Stimulated activated CD4-positive, alpha-beta T cell treated with anti-CD3 and anti-CD28 coated beads, Interleukin-1b, Interleukin-23, amount 100 ng/mL, for 48 hours (primary cell): ENCODE measurements around the gene AKAP6.

Experiments used
- DNase-seq: peaks from one replicate; pipeline ENCODE4 v3.0.0-alpha.2; 2020

The AKAP6 gene

GRCh38 chr14:32630701-32631100 is 301.6 kb downstream of the AKAP6 start:
- DNase-seq: no peak

DNA sequence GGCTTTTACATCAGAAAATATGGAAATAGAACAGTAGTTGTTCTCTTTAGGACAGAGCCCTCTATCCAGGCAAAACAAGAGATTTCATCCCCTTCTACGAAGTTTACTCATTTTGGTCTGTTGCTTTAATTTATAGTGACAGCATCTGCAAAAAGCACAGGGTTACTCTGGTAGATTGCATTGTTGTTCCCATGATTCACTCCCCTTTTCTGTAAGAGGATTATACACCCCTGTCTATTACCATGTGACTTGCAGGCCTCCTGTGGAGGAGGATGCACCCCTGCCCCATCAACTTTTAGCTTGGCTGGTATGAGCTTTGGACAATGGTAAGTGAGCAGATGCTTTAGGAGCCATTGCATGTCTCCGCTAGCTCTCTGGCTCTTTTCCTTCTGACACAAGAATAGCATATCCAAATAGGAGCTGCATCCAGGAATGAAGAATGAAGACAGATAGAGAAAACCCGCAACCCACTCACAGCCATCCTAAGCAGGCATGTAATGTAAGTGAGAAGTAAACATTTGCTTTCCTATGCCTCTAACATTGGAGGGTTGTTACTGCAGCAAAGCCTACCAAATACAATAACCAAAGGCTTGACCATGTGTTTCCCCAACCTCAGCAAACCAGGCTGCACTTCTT is 304.2 kb downstream of the AKAP6 start:
- DNase-seq: no peak

GRCh38 chr14:32633930-32634329 is 304.8 kb downstream of the AKAP6 start:
- DNase-seq: no peak

DNA sequence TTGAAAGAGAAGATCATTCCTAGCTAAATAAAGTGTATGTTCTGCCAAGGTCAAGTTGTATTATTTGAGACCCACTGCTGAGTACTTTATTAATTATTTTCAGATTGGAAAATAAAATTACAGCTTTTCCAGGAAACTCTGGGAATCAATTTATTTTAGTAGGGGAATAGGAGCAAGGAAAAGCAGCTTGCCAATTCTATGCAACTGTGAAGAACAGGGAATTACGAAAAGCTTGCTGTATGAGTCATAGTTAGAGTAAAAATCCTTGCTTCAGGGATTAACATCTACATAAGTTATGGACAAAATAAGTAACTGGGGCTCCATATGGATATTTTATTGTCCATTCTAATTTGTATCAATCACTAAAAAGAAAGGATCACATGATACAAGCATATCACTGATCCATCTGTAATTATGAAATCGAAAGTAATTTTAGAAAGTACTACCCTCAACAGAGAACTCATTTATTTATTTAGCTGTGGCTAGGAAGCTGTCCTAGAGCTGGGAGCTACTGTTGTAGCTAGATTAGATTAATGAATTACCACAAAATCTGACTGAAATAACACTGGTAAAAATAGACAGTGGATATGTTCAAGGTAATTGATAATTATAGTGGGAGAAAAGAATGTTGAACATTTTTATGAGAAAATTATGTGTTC is 306.1 kb downstream of the AKAP6 start:
- DNase-seq: no peak

DNA sequence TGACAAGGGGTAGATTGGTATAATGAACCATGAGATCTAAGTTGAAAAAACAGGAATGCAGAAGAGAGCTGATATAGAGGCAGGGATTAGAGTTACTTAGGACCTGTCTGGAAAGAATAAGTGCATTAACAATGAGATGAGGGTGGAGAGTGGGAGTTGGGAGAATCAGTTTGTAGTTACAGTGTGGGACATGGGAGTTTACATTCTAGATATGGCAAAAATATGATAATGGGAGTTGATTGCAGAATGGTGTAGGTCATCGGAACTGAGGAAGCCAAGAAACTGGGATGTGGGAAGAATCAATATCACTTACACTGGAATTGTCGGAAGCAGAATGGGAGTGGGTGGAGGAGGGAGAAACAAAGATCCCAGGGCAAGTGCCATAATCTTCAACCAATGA is 308.5 kb downstream of the AKAP6 start:
- DNase-seq: no peak

DNA sequence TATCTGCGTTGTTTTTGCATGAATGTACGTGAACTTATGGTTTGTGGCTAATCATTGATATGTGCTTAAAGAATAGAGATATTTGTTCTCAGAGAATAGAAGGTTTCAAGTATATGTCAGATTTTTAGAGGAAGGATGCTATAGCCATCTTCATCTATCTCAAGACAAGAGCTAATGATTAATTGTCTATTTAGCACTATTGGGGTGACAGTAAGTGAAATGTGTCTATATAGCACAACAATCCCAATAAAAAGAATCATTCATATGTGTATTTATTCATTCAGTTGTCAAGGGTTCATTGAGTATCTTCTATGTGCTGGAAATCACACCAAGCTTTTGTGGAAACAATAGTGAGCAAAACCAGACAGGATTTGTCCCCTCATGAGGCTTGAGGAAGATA is 310.1 kb downstream of the AKAP6 start:
- no peak for DNase-seq

GRCh38 chr14:32645551-32645950 is 316.5 kb downstream of the AKAP6 start:
- no peak for DNase-seq

GRCh38 chr14:32648434-32648833 is 319.3 kb downstream of the AKAP6 start:
- DNase-seq: no peak

DNA sequence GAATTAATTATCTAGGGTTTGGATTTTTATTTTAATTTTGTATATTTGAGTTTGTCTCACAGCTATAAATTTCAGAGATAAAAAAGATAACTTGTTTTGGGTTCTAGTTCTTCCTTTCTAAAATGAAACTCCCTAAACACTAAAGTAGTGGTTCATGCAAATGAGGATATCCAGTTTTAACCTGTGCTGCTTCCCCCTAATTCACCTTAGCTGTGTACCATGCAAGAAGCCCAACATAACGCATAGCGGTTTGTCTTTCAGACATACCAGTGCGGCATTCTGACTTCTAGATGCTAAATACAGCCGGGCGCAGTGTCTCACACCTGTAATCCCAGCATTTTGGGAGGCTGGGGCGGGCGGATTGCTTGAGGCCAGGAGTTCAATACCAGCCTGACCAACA is 320.9 kb downstream of the AKAP6 start:
- DNase-seq: no peak

GRCh38 chr14:32650665-32651064 is 321.6 kb downstream of the AKAP6 start:
- DNase-seq: no peak

GRCh38 chr14:32654106-32654505 is 325.0 kb downstream of the AKAP6 start:
- DNase-seq: no peak

GRCh38 chr14:32656601-32657000 is 327.5 kb downstream of the AKAP6 start:
- no peak for DNase-seq

DNA sequence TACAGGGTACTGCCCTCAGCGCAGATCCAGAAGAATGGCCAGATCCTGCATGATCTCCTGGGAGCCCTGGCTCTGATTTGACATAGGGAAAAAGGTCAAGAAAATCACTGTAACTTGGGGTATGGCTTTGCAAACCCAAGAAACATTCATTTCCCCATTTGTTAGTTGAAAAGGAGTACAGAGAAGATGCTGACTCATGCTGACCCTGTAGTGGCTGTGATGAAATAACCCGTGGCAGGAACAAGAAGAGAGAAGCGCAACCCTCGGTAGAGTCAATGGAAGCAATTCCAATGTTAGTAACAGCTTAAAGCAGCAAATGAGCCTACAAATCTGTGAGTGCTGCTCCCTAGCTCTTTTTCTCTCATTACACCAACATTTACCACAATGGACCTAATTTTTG is 328.0 kb downstream of the AKAP6 start:
- DNase-seq: no peak

DNA sequence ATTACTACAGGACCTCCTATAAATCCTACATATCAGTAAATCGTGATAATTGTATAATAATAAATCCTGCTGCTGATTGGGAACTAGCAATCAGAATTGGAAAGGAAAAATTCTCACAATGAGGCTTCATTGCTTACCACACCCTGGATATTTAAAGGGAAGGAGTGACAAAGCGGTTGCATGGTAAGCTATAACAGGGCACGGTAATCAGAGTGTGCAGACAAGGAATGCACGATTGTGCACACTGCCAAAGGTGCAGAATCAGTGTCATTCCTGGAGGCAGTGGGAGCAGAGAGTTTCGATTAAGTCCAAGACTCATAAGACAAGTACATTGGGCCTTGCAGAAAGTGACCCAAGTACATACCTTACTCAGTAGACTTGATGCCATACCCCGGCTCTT is 332.1 kb downstream of the AKAP6 start:
- DNase-seq: no peak

DNA sequence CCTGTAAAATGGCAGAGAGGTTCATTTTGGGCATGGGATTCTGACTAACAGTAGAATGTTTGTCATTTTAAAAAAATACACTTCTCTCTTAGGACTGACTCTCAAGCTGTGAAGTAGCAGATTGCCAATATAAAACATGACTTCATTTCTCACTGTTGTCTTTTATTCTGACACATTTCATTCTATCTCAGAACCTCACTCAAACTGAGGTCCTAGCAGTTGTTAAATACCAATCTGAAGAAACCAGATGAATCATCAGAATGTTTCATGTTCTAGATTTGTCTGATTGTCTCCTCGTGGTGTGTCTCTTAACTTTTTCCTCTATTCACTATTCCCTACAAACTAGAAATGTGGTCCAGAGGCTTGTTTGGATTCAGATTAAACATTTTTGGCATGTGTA is 333.1 kb downstream of the AKAP6 start:
- DNase-seq: no peak

GRCh38 chr14:32666308-32666707 is 337.2 kb downstream of the AKAP6 start:
- DNase-seq: no peak

DNA sequence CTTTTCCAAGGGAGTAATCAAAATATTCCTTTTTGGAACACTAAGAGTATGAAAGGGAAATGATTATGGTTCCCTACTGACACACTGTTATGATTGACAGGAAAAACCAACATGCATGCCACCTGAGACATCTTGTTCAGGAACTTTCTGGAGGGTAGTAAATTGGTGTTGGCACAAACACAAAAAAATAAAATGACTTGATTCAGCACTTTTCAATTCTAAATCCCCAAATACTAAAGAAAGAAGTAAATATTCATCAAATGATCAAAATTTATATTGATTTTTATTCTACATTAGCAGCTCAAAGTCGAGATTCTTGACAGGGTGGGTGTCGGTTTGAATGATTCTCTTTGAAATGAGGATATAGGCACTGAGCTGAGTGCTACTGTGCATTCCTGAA is 338.2 kb downstream of the AKAP6 start:
- no peak for DNase-seq

GRCh38 chr14:32667791-32668190 is 338.7 kb downstream of the AKAP6 start:
- no peak for DNase-seq

GRCh38 chr14:32669391-32669790 is 340.3 kb downstream of the AKAP6 start:
- no peak for DNase-seq

DNA sequence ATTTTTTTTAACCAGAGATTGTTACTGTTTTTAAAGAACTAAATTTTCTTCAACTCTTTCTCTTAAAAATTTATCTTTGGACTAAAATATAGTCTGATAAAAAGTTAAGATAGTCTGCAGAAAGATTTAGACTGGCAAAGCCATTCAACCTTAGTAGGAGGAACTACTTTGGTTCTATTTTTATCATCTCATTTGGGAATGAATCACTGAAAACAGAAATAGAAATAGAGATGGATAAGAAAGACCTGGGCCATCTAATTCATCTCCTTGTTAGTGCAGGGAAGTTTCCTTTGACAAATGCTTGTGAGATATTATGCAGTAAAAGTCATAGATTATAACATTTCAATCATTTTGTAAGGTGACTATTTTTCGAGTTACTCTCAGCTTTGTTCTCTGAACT is 346.3 kb downstream of the AKAP6 start:
- no peak for DNase-seq

GRCh38 chr14:32677129-32677780 is 348.2 kb downstream of the AKAP6 start:
- DNase-seq: no peak

GRCh38 chr14:32678088-32678487 is 349.0 kb downstream of the AKAP6 start:
- DNase-seq: no peak

GRCh38 chr14:32679927-32680612 is 351.0 kb downstream of the AKAP6 start:
- no peak for DNase-seq

DNA sequence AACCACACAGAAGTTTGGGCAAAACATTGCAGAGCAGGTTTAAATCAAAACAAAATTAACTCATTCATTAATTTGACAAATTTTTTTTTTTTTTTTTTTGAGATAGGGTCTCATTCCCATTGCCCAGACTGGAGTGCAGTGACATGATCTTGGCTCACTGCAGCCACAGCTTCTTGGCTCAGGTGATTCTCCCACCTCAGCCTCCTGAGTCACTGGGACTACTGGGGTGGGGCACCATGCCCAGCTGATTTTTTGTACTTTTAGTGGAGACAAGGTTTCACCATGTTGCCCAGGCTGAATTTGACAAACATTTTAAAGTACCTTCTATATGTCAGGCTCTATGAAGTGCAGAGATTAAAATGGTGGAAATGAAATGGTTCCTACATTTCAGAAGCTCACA is 352.5 kb downstream of the AKAP6 start:
- no peak for DNase-seq
